Stimulated activated CD8-positive, alpha-beta memory T cell treated with anti-CD3 and anti-CD28 coated beads, Interleukin-2, amount 100 ng/mL, for 1 hour (primary cell): ENCODE results near the gene COA1.
"Not testable (repeated sequence)": the region's sequence is repeated elsewhere in the genome, so short reads cannot be mapped to it uniquely, and the experiment has no call there.

ENCODE experiments used
- DNase-seq, 2 donors: peaks; one replicate each; pipeline ENCODE4 v3.0.0-alpha.2; 2020; ENCODE audit warnings: low read depth in 2 of 2

The COA1 gene, protein sequence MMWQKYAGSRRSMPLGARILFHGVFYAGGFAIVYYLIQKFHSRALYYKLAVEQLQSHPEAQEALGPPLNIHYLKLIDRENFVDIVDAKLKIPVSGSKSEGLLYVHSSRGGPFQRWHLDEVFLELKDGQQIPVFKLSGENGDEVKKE

DNA sequence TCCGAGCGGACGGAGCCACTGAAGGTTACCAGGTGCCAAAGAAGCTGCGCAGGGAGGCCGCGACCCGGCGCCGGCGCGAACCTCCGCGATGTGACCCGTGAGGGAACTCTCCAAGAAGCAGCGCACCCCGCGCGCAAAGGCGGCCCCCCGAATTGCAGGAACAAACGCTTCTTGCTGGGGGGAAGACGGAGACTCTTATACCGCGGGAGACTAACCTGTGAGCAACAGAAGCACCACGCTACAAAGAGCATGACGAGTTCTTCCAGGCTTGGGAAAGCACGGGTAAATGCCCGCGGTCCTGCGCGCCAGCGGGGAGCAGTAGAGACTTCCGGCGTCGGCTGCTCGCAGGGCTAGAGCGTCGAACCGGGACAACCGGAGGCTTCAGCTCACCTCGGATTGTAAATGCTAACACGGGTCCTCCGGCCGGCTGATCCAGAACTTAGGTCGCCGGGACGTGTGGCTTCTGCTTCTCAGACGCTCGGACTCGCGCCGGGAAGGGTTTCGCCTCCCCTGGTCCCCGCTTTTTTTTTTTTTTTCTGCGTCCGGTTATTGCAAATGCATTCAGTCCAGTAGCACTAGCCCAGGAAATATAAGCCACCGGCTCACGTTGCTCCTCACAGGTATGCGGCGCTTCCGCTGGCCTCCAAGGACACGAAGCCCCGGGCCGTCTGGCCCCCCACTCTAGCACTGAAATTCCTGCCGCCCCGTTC, at the start of gene COA1:
Gene COA1 (minus strand): TSS at position 310 of the 710 bp plus-strand sequence. CDS start 80,909 bp downstream, outside the sequence.
- peak; percentile 53 to 62 for DNase-seq

DNA sequence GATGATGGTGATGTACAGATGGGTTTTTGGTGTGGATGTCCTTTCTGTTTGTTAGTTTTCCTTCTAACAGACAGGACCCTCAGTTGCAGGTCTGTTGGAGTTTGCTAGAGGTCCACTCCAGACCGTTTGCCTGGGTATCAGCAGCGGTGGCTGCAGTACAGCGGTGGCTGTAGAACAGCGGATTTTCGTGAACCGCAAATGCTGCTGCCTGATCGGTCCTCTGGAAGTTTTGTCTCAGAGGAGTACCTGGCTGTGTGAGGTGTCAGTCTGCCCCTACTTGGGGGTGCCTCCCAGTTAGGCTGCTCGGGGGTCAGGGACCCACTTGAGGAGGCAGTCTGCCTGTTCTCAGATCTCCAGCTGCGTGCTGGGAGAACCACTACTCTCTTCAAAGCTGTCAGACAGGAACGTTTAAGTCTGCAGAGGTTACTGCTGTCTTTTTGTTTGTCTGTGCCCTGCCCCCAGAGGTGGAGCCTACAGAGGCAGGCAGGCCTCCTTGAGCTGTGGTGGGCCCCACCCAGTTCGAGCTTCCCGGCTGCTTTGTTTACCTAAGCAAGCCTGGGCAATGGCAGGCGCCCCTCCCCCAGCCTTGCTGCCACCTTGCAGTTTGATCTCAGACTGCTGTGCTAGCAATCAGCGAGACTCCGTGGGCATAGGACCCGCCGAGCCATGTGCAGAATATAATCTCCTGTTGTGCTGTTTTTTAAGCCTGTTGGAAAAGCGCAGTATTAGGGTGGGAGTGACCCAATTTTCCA, 49.1 kb upstream of the COA1 start:
- DNase-seq = not testable (repeated sequence)

DNA sequence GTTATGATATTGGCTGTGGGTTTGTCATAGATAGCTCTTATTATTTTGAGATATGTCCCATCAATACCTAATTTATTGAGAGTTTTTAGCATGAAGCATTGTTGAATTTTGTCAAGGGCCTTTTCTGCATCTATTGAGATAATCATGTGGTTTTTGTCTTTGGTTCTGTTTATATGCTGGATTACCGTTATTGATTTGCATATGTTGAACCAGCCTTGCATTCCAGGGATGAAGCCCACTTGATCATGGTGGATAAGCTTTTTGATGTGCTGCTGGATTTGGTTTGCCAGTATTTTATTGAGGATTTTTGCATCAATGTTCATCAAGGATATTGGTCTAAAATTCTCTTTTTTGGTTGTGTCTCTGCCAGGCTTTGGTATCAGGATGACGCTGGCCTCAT, 45.9 kb upstream of the COA1 start:
- DNase-seq = not testable (repeated sequence)

DNA sequence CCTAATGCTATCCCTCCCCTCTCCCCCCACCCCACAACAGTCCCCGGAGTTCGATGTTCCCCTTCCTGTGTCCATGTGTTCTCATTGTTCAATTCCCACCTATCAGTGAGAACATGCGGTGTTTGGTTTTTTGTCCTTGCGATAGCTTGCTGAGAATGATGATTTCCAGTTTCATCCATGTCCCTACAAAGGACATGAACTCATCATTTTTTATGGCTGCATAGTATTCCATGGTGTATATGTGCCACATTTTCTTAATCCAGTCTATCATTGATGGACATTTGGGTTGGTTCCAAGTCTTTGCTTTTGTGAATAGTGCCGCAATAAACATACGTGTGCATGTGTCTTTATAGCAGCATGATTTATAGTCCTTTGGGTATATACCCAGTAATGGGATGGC, 43.9 kb upstream of the COA1 start:
- DNase-seq = not testable (repeated sequence)

DNA sequence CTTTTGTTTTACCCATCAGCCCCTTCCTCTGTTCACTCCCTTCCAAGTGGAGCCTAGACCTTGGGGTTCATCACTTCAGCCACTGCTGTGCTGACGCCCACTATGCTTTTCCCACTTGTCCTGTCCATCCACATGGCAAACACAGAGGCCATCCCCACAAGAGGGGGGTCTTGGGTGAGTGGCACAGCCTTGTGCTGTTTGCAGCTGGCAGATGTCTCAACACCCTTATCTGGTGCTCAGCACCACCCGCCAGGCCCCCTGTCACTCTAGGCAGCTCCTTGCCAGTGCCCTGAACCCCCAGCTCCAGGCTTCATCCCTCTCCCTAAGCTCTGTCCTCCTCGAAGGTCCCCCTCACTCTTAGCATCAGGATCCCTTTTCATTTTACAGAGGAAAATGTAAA, 42.2 kb upstream of the COA1 start:
- DNase-seq = no peak

DNA sequence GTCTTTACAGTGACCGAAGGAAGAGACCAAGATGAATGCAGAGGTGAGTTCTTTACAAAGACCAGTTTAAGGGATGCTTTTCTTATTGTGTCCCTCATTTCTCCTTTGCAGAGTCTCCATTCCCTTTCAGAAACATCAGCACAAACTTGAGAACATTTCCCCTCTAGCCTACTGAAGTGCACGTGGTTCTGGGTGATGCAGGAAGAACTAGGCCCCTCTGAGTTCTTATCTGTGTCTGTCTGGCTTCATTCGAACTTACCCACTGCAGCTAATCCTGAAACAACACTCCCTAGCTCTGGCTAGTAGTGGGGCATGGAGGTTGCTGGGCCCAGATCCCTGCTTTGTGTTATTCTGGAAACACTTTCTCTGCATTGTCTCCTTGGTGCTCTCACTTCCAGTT, 41.8 kb upstream of the COA1 start:
- DNase-seq = no peak

DNA sequence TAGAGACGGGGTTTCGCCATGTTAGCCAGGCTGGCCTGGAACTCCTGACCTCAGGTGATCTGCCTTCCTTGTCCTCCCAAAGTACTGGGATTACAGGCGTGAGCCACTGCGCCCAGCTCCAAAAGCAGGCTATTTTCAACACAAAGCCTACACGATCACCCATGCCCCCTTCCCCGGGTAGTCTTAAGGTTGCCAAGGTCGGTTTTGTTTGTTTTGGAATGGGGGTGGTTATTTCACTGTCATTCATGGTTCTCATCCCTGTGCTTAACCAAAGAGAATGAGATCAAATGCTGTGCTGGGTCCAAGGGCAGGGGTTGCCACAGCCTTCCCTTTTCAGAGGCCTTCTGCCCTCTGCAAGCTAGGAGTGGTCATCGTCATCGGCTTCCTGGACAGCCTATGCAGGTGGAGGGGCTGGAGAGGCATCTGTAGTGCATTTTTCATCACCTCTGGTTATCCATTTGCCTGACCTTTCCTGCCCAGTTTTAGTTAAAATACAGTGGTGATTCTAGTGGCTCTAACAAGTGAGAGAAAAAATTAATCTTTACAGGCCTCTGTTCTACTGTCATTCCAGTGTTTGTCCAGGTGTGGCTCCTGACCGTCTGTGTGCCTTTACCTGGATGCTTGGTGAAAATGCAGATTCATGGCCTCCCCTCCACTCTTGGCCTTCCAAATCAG, 40.6 kb upstream of the COA1 start:
- no peak for DNase-seq

DNA sequence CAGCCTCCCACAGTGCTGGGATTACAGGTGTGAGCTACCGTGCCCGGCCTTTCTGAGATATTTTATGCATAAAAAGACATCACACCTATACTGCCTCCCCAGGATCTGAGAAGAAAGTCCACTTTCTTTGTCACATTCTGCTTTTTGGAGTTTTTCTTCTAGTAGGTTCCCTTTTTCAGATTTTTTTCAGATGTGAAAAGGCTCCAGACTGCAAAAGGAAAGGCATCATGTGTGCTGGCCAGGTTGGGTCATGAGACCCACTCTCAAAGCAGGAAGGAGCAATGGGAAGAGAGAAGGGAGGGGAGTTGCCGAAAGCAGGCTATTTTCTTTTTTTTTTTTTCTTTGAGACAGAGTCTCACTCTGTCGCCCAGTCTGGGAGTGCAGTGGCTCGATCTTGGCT, 40.0 kb upstream of the COA1 start:
- DNase-seq = no peak

DNA sequence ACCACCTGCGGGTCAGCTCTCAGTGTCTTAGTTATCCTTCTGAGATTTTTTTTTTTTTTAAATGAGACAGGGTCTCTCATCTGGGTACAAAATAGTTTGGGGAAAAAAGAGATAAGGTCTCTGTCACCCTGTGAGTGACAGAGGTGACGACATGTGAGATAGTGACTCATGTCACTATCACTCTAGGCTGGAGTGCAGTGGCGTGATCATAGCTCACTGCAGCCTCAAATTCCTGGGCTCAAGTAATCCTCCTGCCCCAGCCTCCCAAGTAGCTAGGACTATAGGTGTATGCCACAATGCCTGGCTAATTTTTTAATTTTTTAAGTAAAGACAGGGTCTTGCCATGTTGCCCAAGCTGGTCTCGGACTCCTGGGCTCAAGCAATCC, 39.6 kb upstream of the COA1 start:
- no peak for DNase-seq

DNA sequence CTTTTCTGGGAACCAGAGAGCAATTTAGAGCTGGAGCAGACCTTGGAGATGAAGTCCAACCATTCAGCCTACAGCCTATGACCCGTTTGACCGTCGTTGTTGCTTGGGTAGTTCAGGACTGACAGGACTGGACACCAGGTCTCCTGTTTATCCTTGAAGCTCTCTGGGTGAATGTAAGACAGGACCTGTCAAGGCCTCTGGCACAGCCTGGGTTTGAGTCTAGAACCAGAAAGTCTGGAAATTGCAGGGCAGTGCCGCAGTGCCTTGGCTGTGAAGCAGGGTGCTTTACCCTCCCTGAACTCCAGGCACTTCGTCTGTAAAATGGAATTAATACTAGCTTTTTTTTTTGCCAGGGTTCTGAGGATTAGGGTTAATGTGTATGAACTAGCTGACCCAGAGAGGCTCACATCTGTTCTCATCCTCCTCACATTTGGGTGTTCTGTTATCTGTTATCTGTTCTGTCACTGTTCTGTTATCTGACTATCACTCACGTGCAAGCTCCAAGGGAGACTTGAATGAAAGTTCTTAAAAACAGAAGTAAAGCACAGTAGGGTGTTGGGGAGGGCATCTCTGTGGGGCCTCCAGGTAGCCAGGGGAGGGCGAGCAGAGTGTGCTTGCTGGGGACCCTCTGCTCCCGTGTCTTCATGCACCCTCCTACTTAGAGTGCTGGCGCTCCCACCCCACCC, 39.0 kb upstream of the COA1 start:
- no peak for DNase-seq

DNA sequence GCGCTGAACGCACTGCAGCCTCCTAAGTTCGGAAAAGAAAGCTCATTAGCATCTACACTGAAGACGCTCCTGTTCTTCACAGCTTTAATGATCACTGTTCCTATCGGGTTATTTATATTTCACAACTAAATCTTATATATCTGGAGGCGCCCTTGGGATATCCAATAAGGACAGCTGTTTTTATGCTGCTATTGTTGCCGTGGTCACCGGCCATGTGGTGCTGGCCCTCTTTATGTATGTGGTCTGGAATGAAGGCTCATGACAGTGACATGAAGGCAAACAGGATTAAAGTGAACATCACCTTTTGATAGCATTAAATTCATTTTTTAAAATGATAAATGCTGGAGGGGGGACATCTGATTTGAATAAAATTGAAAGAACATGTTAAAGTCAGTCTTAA, 38.0 kb upstream of the COA1 start:
- DNase-seq = no peak

DNA sequence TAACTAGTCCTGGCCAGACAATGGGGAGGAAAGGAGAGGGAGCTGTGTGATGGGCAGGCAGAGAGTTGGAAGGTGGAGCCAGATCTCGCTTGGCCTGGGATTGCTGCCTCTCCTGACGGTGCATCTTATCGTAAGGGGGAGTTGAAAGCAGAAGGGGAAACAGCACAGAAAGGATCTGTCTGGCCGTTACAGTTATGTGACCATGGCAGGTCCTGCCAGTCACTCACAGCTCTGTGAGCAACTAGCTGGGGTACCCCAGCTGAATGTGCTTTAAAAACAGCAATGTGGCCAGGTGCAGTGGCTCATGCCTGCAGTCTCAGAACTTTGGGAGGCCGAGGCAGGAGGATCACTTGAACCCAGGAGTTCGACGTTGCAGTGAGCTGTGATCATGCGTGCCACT, 37.2 kb upstream of the COA1 start:
- no peak for DNase-seq

DNA sequence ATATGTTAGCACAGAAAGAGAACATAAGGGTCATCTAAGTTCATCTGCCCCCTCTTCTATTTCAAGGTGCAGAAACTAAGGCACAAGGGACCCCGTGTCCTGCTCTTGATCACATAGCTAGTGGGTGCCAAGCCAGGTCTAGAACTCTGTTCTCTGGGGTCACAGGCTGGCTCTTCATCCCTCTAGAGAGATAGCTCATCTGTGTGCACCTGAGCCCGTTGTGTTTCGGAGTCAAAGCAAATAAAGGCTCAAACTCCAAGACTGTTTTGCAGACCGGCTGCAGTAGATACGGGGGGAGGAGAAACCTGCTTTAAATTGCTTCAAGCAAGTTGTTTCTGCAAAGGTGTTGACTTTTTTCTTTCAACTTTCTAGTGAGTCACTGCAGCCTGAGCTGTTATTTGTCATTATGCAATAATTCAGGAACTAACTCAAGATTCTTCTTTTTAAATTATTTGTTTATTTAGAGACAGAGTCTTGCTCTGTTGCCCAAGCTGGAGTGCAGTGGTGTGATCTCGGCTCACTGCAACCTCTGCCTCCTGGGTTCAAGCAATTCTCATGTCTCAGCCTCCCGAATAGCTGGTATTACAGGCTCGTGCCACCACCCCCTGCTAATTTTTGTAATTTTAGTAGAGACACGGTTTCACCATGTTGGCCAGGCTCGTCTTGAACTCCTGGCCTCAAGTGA, 35.6 kb upstream of the COA1 start:
- no peak for DNase-seq

DNA sequence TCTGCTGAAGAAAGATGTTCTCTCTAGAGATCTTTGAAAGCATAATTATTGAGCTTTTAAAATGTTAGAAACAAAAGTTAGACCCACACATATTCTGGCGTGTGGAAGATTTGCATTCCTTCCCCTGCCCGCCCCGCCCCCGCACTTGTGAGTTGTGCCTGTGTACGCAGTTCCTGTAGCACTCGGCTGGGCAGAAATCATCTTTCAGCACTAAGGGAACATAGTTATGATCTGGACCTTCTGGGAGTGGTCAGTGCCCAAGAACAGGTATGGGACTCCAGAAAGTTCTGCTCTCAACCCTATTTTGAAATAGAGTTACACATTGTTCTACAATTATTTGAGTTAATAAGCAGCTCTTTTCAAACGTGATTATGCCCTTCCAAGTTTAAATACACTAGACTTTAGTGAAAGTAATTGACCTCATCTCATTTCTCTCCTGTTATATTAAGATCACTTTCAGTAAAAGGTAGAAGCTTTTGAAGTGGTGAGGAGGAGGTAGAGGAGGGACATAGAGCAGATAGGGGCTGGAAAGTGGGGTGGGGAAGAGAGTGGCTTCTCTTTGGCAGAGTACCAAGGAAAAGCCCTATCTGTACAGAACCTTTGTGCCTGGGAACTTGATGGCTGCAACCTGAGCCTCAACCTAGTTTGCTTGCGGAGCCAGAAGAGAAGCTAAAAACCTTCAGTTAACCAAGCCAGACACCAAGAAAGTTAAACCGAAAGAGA, 34.9 kb upstream of the COA1 start:
- DNase-seq = no peak

DNA sequence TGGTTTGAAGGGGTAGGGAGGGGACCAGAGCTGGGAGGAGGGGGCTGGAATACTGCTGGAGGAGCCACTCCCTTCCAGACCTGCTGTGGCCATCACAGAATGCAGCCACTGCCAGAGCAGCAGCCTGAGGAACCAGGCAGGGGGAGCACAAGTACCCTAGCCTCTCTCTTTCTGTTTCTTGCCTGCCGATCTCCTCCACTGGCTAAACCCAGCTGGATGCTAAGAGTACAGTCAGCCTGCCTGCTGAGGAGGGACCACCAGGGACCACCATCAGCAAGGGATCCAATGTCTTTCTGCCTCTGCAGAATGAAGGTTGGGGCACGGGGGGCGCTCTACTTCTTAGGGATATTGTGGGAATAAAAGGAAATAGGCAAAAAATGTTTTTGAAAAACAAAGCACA, 33.9 kb upstream of the COA1 start:
- DNase-seq = no peak

DNA sequence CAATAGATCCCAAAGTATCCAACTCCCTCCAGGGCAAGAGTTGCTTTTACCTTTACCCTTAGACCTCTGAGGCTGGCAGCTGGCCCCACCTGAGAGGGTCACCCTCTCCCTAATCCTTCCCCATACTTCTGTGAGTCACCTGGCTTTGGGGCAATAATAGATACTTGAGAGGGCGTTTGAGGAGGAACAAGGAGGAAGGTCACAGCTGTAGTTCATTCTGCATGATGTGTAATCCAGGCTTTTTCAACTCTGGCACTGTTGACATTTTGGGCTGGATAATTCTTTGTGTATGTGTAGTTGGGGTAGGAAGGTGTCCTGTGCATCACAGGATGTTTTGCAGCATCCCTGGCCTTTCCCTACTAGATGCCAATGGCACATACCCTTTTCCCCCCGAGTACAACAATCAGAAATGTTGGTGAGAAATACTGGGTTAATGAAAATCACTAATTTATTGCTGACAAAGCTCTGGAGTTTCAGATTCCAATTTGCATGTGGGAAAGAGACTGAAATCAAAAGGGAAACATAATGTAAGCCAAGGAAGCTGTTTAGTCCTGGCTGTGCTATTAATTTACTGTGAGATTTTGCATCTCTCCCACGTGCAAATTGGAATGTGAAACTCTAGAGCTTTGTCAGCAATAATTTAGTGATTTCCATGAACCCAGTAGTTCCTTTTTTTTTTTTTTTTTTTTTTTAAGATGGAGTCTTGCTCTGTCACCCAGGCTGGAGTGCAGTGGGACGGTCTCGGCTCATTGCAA, 32.8 kb upstream of the COA1 start:
- no peak for DNase-seq

DNA sequence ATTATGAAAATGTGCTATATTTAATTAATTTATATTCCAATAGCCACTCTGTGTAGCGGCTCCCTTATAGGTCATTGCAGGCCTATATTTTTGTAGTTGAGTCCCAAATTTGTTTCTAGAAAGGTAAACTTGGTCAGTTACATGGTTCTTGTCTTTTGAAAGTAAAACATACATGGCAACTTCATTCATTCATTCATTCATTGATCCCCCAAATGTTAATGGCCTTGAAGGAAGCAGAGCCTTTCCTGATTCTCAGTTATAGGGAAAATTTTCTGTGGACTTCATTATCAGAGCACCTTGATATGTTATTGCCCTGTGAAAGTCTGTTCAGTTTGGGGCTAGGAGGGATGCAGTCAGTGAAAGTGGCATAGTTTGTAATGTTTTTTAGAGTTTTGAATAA, 32.1 kb upstream of the COA1 start:
- DNase-seq = no peak

DNA sequence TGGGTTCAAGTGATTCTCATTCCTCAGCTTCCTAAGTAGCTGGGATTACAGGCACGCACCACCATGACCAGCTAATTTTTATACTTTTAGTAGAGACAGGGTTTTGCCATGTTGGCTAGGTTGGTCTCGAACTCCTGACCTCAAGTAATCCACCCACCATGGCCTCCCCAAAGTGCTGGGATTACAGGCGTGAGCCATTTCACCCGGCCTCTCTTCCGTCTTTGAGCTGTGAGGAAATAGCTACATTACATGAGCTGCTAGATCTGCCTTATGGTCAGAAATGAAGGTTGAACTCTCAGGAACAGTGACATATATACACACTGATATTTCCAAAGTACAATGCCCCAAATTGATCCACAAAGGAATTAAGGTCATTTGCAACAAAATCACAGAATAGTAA, 31.5 kb upstream of the COA1 start:
- DNase-seq = no peak

DNA sequence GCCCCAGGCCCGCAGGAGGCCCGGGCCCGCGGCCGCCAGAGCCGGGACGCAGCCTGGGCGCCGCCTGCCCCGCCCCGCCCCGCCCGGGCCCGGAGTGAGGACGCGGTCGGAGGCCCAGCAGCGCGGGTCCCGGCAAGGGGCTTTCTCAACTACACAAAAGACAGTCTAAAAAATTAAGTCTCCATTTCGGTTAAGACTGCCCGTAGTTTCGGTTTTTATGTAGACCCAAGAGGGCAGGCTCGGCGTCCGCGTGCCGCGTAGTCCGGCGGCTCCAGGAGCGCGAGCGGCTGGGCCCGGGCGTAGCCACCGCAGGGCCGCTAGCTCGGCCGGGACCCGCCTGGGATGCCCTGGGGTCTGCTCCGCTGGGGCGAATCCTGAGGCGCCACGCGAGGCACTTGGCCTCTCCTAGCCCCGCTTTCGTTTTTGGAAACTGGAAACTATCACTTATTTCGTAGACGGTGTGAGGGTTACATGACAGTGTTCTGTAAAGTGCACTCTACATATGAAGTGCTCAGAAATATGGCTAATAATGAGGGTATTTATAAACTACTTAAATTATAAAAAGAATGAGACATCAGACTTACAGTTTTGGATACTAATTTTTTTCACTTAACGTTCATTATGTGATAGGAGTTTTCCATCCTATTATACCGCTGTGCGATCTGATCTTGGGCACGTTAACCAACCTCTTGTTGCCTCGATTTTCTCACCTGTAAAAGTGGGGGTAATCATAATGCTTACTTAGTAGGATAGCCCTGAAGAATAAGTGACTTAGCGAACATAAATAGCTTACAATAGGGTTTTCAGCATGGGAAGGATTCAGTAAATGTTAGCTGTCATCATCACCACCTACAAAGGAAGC, 29.7 kb upstream of the COA1 start:
- DNase-seq = peak; percentile 2 to 3
